Epidermal melanocyte (primary cell): ENCODE results near the gene MYH7.

Experiments
- DNase-seq: peaks from one replicate; pipeline ENCODE4 v3.0.0; 2011; ENCODE audit warnings: low spot score; ENCODE audit not compliant: insufficient read length

The MYH7 gene

DNA sequence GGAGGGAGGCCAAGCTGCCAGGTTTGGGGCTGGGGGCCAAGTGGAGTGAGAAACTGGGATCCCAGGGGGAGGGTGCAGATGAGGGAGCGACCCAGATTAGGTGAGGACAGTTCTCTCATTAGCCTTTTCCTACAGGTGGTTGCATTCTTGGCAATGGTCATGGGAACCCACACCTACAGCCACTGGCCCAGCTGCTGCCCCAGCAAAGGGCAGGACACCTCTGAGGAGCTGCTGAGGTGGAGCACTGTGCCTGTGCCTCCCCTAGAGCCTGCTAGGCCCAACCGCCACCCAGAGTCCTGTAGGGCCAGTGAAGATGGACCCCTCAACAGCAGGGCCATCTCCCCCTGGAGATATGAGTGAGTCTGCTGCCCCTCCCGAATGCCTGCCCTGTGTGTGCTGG is 62.4 kb downstream of the MYH7 start:
- no peak for DNase-seq

DNA sequence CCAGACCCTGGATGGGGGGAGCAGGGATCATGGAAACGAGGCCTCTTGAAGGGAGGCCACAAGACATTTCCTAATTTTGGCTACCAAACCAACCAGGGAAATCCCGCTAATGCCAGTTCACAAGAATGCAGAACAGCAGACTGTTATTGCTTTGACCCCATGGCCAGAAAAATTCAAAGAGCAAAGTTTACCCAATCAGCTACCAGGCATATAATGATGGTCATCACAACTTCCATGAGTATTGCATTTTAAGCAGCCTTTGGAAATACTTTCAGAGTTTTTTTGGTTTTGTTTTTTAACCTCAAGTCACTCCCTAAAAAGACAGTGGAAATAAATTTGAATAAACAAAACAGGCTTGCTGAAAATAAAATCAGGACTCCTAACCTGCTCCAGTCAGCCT is 63.0 kb downstream of the MYH7 start, which contains the start of gene IL25:
IL25 (plus strand) TSS at position 301 of the 400 bp plus-strand sequence.
- DNase-seq = no peak

- DNase-seq = no peak
These were observed 63.6 kb downstream of the MYH7 start for GRCh38 chr14:23371865-23372264.

DNA sequence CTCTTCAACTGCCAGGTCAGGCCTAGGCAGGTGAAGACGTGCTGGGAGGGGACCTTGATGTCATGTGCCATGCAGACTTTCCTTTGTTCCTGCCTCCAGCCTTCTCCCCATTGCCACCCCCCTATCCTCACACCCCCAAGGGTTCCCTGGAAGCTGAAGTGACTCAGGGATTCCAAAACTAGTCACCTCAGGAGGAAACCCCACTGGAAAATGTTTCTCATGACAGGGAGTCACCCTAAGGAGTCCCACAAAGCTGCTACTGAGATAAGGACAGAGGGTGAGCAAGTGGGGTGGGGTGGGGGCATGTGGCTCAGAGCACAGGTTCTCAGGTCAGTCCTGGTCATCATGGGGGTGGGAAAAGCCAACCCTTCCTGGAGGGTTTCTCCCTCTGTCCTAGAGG is 65.2 kb downstream of the MYH7 start:
- DNase-seq = no peak

DNA sequence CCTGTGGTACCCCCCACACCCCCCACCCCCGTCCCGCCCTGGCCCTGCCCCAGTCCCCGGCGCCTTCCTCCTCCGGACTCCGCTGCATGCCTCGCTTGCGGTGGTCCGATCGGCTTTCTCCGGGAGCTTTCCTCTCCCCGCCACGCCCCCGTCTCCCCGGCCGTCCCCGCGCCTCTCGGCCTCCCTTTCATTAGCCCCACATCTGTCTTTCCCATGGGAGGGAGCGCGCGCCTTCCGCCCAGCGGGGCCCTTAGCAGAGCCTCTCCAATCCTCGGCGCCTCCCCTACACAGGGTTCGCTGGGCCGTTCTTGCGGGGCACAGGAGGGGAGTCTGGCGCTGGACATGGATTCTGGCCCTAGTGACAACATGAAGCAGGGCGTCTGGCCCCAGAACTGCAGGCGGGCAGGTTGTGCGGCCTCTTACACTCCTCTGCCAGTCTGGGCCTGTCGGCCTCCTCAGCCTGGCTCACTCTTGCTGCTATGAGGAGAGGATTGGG is 69.0 kb downstream of the MYH7 start:
- DNase-seq = peak; percentile 76

DNA sequence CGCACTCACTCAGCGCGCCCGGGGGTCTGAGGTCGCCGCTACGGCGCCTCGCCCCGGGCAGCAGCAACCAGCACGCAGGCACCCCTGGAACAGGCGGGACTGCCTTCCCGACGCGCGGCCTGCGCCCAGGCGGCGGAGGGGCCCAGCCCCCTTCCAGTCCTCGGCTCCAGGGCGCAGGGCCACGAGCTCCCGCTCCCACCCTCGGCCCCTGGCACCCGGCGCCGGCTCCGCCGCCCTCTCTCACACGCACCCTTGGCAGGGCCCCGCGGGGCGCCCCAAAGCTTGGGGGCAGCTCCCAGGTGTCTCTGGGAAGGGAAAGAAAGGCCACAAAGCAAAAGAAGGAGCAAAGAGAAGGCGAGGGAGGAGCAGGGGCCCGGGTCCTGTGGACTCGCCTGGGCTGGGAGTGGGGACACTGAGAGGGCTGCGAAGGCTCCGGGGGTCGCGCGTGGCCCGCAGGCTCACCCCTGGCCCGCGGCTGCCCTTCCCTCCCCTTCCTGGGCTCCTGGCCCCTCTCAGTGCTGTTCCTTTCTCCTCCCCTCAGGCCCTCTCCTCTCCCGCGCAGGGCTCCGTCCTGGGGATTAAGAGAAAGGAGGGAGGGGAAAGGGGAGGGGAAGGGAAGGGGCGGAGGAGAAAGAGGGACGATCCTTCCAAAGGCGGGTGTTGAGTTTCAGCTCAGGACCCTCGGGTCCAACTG is 69.6 kb downstream of the MYH7 start:
- DNase-seq = peak; percentile 82

DNA sequence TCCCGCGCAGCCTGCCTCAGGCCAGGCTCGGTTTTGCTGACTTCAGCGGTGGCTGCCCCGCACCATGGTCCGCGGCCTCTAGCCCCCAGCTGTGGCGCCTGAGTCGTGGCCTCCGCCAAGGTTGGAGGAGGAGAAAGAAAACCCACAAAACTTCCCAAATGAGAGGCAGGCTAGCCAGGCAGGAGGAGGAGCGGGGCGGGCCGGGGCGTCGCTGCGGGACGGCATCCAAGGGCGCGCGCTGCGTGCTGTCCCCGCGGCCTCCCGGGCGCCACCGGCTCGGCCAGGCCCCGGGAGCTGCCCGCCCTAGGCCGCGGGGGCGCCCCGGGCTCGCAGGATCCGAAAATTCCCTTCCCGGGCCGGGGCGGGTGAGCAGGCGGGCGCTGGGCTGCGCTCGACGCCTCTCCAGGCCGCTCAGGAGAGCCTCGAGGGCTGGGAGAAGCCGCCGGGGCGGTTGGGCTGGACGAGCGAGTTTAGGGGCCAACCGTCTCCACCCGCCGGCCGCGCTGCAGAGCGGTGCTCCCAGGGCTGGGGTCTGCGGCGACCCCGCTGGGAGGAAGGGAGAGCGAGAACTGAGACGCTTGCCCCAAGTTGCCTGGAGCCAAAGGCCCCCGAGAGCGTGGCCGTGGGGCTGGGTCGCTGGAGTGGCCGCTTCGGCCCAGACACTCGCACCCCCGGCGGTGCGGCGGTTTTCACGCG is 70.3 kb downstream of the MYH7 start, which contains the start of gene EFS:
EFS (minus strand) TSS at position 137 of the 696 bp plus-strand sequence. CDS start 147 bp downstream, outside the sequence.
- no peak for DNase-seq

GRCh38 chr14:23364164-23365035 is 71.1 kb downstream of the MYH7 start:
- DNase-seq = peak; percentile 73
